ENCODE results near the gene GDPD5.

The GDPD5 gene

GRCh38 chr11:75510004-75510722 is 15.6 kb downstream of the GDPD5 start:
- no peak for DNase-seq

GRCh38 chr11:75509020-75509720 is 16.6 kb downstream of the GDPD5 start:
- DNase-seq = no peak

- no peak for DNase-seq
These were observed 17.6 kb downstream of the GDPD5 start for GRCh38 chr11:75508051-75508561.

- no peak for DNase-seq
These were observed 18.2 kb downstream of the GDPD5 start for GRCh38 chr11:75507571-75507970.

- DNase-seq = no peak
These were observed 18.9 kb downstream of the GDPD5 start for GRCh38 chr11:75506827-75507226.

GRCh38 chr11:75505916-75506692 is 19.6 kb downstream of the GDPD5 start:
- DNase-seq = no peak

- DNase-seq = no peak
These were observed 21.2 kb downstream of the GDPD5 start for GRCh38 chr11:75504501-75504900.

- DNase-seq = no peak
These were observed 22.1 kb downstream of the GDPD5 start for GRCh38 chr11:75503531-75504099.

GRCh38 chr11:75502138-75502537 is 23.6 kb downstream of the GDPD5 start:
- DNase-seq = no peak

GRCh38 chr11:75500742-75501141 is 25.0 kb downstream of the GDPD5 start:
- no peak for DNase-seq

- DNase-seq = no peak
These were observed 26.1 kb downstream of the GDPD5 start for GRCh38 chr11:75499423-75500190.

- DNase-seq = no peak
These were observed 27.0 kb downstream of the GDPD5 start for GRCh38 chr11:75498556-75499255.

GRCh38 chr11:75497788-75498409 is 27.8 kb downstream of the GDPD5 start:
- no peak for DNase-seq

GRCh38 chr11:75496305-75496752 is 29.4 kb downstream of the GDPD5 start:
- no peak for DNase-seq

- no peak for DNase-seq
These were observed 29.9 kb downstream of the GDPD5 start for GRCh38 chr11:75495749-75496304.

GRCh38 chr11:75493626-75494025 is 32.1 kb downstream of the GDPD5 start:
- DNase-seq = no peak

- no peak for DNase-seq
These were observed 33.4 kb downstream of the GDPD5 start for GRCh38 chr11:75492181-75492820.

GRCh38 chr11:75491465-75491864 is 34.3 kb downstream of the GDPD5 start:
- DNase-seq = no peak

GRCh38 chr11:75490221-75491181 is 35.2 kb downstream of the GDPD5 start:
- no peak for DNase-seq

Measured in NCI-H1694 treated with DMSO at 0.1 percent for 48 hours (cell line).